Omental fat pad (tissue), 4 donors: ENCODE measurements around the gene C2CD4B. TPM values are rescaled to one million over a fixed set of nuclear protein-coding genes. Genes with fewer than 3 reads are reported as not detected.

ENCODE experiments used
- ATAC-seq: fragments of 150-250 bp; one replicate; pipeline ENCODE4 v1.9.1; 2016; ENCODE audit warnings: mild to moderate bottlenecking, moderate library complexity; ENCODE audit not compliant: low FRiP score
- DNase-seq: peaks from one replicate; pipeline ENCODE4 v3.0.0-alpha.2; 2019; ENCODE audit warnings: low spot score
- CTCF ChIP-seq, 3 donors: fragments of 450-650 bp; IDR thresholded peaks; one replicate each; pipeline ENCODE4 v1.5.1; 2016 to 2017; ENCODE audit warnings: antibody characterized with exemption in 3 of 3, mild to moderate bottlenecking in 3 of 3, moderate library complexity in 2 of 3
- total RNA-seq, 4 donors: library from RNA; depleted of rRNA; stranded (reverse); fragments of >200 nt; gene quantifications; one replicate each; pipeline ENCODE4 v1.1.0, GENCODE V29; 2016

C2CD4B gene
- total RNA-seq, 4 donors from 2014 or later, result 1.9 to 21.1 (median 15.3) TPM

GRCh38 chr15:62183130-62183529 lies 18.0 kb upstream of the C2CD4B start:
- no peak for DNase-seq
- no peak for ATAC-seq
- TF ChIP-seq CTCF (IDR thresholded peaks at IDR 0.05), result no peak

GRCh38 chr15:62173215-62173614 lies 8.1 kb upstream of the C2CD4B start:
- ATAC-seq (no peak), DNase-seq (no peak)
- TF ChIP-seq CTCF (IDR thresholded peaks at IDR 0.05), result no peak

- no peak for TF ChIP-seq CTCF (IDR thresholded peaks at IDR 0.05)
- ATAC-seq, result no peak
- no peak for DNase-seq
Measured at GRCh38 chr15:62171882-62172281, 6.8 kb upstream of the C2CD4B start.

- DNase-seq (no peak), ATAC-seq (no peak)
- TF ChIP-seq CTCF (IDR thresholded peaks at IDR 0.05), result no peak
Measured at GRCh38 chr15:62165793-62166375, 799 bp upstream of the C2CD4B start.

GRCh38 chr15:62164396-62165103 lies 535 bp downstream of the C2CD4B start:
- DNase-seq (no peak), ATAC-seq (peak; percentile 39)
- TF ChIP-seq CTCF (IDR thresholded peaks at IDR 0.05), result no peak

GRCh38 chr15:62164014-62164395 lies 1.1 kb downstream of the C2CD4B start:
- no peak for TF ChIP-seq CTCF (IDR thresholded peaks at IDR 0.05)
- ATAC-seq, result no peak
- DNase-seq, result no peak
